T1000 (cell line): Measurements from ENCODE around the gene KLRG1.

Experiments used
- DNase-seq: peaks from one replicate; lab custom pipeline; 2025; ENCODE audit warnings: mixed read lengths; lab: John Stamatoyannopoulos, UW

Gene KLRG1

DNA sequence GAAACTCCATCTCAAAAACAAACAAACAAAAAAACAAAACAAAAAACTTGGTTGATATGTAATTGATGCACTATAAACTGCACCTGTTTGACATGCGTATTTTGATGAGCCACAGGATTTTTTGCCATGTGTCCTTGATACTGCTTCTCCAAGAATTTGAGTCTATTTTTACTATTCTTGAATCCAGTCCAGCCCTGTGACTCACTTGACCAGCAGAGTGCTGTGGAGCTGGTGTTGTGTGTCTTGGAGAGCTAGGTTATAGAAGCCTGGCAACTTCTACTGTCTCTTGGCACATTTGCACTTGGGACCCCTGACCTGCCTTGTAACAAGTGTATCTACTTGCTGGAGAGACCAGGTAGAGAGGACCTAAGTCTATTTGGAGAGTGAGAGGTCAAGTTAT is 52.0 kb downstream of the KLRG1 start:
- no peak for DNase-seq

DNA sequence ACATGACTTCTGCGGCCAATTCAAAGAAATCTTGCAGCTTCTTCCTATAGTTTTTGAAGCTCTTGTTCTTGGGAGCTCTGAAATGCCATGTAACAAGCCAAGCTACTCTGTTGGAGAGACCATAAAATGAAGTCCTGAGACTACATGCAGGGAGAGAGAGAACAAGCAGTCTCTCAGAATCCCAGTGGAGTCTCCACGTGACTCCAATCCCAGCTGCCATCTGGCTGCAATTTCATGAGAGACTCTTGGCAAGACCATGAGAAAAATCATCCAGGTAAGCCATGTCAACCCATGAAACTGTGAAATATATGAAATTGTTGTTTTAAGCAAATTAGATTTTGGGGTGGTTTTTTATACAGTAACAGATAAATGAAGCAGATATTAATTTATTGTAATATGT is 54.4 kb downstream of the KLRG1 start:
- DNase-seq: no peak

DNA sequence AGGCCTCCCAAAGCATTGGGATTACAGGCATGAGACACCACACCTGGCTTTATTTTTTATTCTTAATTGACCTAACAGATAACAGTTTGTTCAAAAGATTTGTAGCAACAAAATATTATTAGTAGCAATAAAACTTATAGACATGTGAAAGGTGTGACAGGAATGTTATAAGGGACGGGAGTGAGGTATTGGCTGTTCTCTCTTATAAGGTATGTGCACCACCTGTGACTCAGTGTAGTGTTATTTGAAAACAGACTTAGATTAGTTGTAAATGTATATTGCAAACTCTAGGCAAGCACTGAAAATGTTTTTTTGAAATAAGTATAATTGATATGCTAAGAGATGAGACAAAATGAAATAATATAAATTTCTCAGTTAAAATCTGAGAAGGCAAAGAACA is 57.8 kb downstream of the KLRG1 start:
- DNase-seq: no peak

DNA sequence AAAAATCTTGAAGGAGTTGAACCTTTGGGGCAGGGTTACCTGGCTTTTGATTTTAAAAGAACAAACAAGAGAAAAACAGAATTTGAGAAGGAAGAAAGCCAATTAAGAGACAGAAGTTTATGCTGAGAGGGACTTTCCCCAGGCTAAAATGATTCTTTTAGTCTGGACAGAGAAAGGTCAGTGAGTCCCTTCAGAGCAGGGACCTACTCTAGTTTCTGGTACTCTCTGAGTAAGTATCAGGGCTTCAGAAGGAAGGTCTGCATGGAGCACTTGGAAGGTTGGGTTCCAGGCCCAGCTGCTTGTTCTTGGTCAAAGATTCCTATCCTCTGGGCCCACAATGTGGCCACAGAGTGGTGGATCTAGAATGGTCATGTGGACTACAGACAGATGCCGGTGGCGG is 59.6 kb downstream of the KLRG1 start:
- DNase-seq: no peak

DNA sequence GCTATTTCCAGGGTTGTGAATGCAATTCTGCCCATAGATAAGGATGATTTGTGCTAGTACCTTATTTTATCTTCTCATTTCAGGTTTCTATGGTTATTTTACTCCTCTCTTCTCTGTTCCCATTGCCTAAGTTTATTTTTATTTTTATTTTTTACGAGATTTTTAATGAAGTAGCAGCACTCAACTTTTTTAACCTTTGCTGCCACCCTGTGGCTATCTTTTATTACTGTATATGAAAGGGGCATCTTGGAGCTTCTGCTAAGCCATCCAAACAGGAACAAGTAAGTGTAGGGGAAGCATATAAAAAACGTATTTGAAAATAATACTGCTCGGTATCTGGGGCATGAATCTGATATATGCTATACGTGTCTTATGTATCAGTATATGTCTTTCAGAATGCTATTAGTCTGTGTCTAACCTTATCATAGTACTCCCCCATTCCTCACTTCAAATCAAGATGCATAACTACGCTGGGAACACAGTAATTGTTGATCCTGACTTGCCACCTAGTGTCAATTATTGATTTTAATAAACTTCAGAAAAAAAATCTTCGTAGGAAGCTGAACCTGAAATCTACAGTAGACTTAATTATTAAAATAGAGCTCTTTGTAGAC is 60.3 kb downstream of the KLRG1 start:
- no peak for DNase-seq

DNA sequence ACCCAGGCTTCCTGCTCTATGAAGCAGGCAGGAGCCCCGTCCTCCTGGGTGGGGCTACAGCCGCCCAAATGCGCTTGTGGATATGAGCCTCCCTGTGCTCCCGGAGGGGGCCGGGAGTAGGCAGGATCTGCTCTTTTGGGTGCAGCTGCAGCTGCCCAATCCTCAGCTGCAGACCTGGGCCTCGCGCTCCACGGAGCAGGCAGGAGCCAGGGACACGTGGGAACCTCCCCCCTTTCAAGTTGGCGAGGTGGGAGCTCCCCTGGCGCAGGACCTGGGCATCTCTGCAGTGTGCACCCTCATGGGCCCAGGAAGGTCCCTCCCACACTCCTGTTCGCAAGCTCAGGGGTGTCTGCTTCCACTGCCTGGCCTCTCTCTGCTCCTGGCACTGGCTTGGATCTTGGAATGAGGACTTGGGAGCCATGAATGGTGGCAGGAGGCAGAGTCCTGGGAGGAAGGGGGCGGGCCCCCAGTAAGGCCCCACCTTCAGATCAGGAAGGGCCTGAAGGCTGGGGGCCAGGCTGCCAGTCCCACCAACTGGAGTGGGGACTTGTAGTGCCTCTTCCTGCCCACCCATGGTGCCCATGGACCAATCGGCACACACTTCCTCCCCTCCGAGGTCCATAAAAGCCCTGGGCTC is 61.3 kb downstream of the KLRG1 start:
- DNase-seq: no peak

DNA sequence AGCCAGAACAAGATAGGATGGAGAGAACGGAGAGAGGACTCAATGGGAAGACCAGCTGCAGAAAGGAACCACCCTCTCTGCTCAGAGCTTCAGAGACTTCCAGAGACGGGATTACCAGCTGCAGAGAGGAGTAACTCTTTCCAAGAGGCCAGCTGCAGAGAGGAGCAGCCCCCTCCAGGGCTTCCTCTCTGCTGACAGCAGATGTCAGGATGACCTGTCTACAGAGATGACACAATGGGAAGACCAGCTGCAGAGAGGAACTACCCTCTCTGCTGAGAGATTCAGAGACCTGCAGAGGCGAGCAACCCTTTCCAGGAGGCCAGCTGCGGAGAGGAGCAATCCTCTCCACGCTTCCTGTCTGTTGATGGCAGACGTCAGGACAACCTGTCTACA is 61.8 kb downstream of the KLRG1 start:
- DNase-seq: no peak

DNA sequence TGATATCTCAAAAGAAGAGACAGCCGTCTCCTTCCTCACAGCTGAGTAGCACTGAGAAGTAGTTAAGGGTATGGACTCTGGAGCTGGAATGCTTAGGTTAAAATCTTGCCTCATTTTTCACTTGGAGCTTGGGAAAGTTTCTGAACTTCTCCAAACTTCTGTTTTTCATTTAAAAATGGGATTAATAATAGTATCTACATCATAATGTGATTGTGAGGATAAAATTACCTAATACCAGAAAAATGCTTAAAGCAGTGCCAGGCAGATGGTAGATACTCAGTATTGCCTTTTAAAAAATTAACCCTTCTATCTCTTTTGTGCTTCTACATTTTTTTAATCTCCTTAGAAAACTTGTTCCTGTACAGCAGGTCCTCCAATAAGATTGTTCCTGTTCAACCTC is 63.3 kb downstream of the KLRG1 start:
- no peak for DNase-seq
